ENCODE data around the gene VPS13C. TPM values are rescaled to one million over a fixed set of nuclear protein-coding genes. Genes with fewer than 3 reads are reported as not detected.
"Not testable (repeated sequence)": the region's sequence is repeated elsewhere in the genome, so short reads cannot be mapped to it uniquely, and the experiment has no call there.

The VPS13C gene
- total RNA-seq, 1 donor from 2014 or later, result 30.2 TPM

DNA sequence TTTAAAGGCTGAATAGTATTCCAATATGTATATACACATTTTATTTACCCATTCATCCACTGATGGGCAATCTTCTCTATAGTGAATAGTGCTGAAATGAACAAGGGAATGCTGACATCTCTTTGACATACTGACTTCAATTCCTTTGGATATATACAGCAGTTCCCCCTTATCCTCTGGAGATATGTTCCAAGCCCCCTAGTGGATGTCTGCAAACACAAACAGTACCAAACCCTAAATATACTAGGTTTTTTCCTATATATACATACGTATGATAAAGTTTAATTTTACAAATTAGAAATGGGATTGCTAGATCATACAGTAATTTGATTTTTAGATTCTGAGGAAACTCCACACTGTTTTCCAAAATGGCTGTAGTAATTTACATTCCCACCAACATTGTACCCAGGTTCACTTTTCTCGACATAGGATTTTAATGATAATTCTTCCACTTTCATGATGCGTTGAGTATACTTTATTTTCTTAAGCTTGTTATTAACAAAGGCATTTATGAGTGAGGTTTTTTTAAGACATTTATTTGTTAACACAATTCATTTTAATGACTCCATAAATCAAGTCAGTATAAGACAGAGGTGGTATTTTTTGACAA lies 38.2 kb downstream of the VPS13C start:
- H3K4me3 ChIP-seq (ENCODE audit: low read depth, low read length), result no peak overlapping the region
- TF ChIP-seq, protein P1, sequence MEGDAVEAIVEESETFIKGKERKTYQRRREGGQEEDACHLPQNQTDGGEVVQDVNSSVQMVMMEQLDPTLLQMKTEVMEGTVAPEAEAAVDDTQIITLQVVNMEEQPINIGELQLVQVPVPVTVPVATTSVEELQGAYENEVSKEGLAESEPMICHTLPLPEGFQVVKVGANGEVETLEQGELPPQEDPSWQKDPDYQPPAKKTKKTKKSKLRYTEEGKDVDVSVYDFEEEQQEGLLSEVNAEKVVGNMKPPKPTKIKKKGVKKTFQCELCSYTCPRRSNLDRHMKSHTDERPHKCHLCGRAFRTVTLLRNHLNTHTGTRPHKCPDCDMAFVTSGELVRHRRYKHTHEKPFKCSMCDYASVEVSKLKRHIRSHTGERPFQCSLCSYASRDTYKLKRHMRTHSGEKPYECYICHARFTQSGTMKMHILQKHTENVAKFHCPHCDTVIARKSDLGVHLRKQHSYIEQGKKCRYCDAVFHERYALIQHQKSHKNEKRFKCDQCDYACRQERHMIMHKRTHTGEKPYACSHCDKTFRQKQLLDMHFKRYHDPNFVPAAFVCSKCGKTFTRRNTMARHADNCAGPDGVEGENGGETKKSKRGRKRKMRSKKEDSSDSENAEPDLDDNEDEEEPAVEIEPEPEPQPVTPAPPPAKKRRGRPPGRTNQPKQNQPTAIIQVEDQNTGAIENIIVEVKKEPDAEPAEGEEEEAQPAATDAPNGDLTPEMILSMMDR (conservative IDR thresholded peaks at IDR 0.05; ENCODE audit: low read depth, low read length), result peak; percentile 35
- DNase-seq (ENCODE audit: low read depth), result no peak

DNA sequence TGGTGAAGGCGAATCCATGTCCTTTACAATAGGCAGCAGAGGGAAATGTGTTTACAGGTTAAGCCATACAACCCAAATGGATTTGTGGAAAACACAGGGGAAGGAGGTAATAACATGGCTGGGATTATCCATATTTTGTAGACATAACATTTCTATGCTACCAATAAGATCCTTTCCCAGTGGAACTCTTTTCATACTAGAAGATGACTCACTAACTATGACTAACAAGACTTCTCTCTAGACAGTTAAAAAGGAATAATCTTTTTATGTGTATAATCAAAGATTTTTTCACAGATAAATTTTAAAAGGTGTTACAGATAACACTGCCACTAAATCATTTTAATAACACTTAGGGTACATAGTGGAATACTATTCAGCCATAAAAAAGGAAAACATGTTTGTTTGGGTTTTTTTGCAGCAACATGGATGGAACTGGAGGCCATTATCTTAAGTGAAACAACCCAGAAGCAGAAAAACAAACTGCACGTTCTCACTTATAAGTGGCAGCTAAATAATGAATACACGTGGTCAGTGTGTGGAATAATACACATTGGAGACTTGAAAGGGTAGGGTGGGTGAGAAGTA lies 39.6 kb downstream of the VPS13C start:
- DNase-seq (ENCODE audit: low read depth), result no peak
- TF ChIP-seq, protein P1 (conservative IDR thresholded peaks at IDR 0.05; ENCODE audit: low read depth, low read length), result no peak
- no peak overlapping the region for H3K4me3 ChIP-seq (ENCODE audit: low read depth, low read length)

DNA sequence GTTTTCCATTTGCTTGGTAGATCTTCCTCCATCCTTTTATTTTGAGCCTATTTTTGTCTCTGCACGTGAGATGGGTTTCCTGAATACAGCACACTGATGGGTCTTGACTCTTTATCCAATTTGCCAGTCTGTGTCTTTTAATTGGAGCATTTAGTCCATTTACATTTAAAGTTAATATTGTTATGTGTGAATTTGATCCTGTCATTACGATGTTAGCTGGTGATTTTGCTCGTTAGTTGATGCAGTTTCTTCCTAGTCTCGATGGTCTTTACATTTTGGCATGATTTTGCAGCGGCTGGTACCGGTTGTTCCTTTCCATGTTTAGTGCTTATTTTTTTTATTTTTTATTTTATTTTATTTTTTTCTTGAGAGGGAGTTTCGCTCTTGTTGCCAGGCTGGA lies 54.9 kb downstream of the VPS13C start:
- not testable (repeated sequence) for H3K4me3 ChIP-seq (ENCODE audit: low read depth, low read length); DNase-seq (ENCODE audit: low read depth)

DNA sequence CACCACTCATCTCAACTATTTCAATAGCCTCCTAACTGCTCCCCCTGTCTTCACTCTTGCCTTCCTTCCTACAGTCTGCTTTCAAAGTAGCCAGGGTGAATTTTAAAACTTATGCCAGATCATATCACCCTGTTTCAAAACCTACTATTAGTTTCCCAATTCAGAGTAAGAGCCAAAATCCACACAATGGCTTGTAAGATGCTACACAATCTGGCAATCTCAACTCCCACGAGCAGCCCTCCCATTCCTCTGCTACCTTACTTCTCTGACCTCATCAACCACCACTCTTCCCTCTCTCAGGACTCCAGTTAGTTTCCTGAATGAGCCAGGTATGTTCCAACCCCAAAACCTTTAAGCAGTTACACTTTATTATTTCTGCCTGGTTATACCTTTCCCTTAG lies 62.5 kb downstream of the VPS13C start:
- TF ChIP-seq, protein P1 (conservative IDR thresholded peaks at IDR 0.05; ENCODE audit: low read depth, low read length), result no peak
- no peak overlapping the region for H3K4me3 ChIP-seq (ENCODE audit: low read depth, low read length)
- DNase-seq (ENCODE audit: low read depth), result no peak

DNA sequence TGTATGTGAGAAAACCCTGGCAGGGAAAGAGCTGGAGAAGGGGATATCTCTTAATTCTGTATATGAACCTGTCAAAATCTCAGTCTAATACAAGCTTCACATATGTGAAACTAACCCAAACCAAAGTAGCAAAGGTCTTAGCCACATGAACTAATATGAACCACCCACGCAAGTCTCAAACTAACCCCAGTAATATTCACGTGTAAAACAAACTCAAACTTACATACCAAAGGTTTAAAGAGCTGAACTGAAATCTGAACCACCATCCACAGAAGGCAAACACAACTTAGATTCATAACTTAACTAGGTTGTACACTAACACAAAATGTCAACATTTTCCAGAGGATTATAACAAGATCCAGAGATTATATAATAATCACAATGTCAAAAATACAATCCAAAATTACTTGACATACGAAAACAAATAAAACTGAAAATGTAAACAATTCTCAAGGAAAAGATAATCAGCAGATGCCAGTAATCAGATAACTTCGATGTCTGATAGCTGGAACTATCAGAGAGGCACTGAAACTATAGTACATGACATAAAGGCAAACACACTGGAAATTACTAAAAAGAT lies 64.1 kb downstream of the VPS13C start:
- DNase-seq (ENCODE audit: low read depth), result no peak
- TF ChIP-seq, protein P1 (conservative IDR thresholded peaks at IDR 0.05; ENCODE audit: low read depth, low read length), result no peak
- H3K4me3 ChIP-seq (ENCODE audit: low read depth, low read length), result no peak overlapping the region

DNA sequence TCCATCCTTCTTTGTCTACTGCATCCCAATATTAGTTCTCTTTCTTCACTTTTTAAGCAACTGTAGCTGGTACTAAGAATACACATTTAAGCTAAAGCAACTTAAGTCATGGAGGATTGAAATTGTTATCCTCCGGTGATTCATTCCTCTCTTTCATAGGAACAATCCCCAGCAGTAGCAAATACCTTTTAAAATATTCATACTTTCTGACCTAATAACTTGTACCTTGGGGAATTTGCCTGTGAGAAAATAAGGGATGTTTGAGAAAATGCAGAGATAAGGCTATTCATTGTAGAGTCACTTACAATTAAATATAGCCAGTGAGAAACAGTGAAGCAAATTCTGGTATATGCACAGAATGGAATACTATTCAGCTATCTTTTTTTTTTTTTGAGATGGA lies 66.0 kb downstream of the VPS13C start:
- DNase-seq (ENCODE audit: low read depth), result no peak
- H3K4me3 ChIP-seq (ENCODE audit: low read depth, low read length), result no peak overlapping the region
- TF ChIP-seq, protein P1 (conservative IDR thresholded peaks at IDR 0.05; ENCODE audit: low read depth, low read length), result no peak

DNA sequence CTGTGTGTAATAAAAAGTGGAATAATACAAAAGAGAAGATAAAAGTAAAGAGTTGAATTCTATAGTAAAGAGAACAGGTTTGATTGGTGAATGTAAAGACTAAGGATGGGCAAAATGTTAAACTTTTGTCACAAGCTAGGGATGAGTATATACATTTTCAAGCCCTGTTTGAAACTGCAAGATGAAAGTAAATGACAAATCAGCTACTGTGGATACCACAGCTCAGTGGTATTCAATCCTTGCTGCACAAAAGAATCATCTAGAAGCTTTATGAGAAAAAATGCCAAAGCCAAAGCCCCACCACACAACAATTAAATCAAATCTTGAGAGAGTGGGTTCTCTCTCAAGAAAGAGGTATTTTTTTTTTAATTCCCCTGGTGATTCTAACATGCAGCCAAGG lies 67.7 kb downstream of the VPS13C start:
- DNase-seq (ENCODE audit: low read depth), result no peak
- no peak overlapping the region for H3K4me3 ChIP-seq (ENCODE audit: low read depth, low read length)
- TF ChIP-seq, protein P1 (conservative IDR thresholded peaks at IDR 0.05; ENCODE audit: low read depth, low read length), result no peak
